HL-60 (cell line): ENCODE results near the gene TMEM98.

ENCODE experiments used
- DNase-seq, 2 experiments: peaks; one replicate each; pipeline ENCODE4 v3.0.0-alpha.2; 2010 to 2020; ENCODE audit warnings: low read depth in 1 of 2, low spot score in 1 of 2
- H3K27ac ChIP-seq: fragments of 250-450 bp; sonication (Bioruptor Pico); replicated peaks from 2 replicates; pipeline ENCODE4 v1.5.1; 2020; ENCODE audit warnings: mild to moderate bottlenecking, moderate library complexity
- H3K27me3 ChIP-seq: fragments of 250-450 bp; sonication (Bioruptor Pico); 2 replicates; pipeline ENCODE4 v1.5.1; 2021; ENCODE audit warnings: mild to moderate bottlenecking, moderate library complexity; ENCODE audit not compliant: insufficient read depth, poor library complexity, severe bottlenecking
- H3K4me3 ChIP-seq: replicated peaks from 2 replicates; pipeline ENCODE4 v1.5.1; 2011; ENCODE audit warnings: mild to moderate bottlenecking, control low read depth, low read length; ENCODE audit not compliant: insufficient read depth
- GABPA ChIP-seq: IDR thresholded peaks from 2 replicates; pipeline ENCODE4 v1.6.1; 2012; ENCODE audit warnings: low read depth
- POLR2AphosphoS5 ChIP-seq: IDR thresholded peaks from 2 replicates; pipeline ENCODE4 v1.6.1; 2012; ENCODE audit warnings: low read depth
- SPI1 ChIP-seq: IDR thresholded peaks from 2 replicates; pipeline ENCODE4 v1.6.1; 2012; ENCODE audit warnings: low read depth, mild to moderate bottlenecking, borderline replicate concordance
- TF ChIP-seq, protein P1 (sequence below): IDR thresholded peaks from one replicate; pipeline ENCODE4 v1.5.1; 2011; ENCODE audit warnings: low read length, control low read depth, inconsistent platforms; ENCODE audit not compliant: insufficient read depth
- TF ChIP-seq, protein P2 (sequence below): IDR thresholded peaks from 2 replicates; pipeline ENCODE4 v1.6.1; 2012; ENCODE audit warnings: low read depth; ENCODE audit not compliant: insufficient replicate concordance

The TMEM98 gene

GRCh38 chr17:32894245-32894644 is 33.7 kb upstream of the TMEM98 start:
- no peak for TF ChIP-seq POLR2AphosphoS5
- TF ChIP-seq SPI1: no peak
- TF ChIP-seq, protein P1, sequence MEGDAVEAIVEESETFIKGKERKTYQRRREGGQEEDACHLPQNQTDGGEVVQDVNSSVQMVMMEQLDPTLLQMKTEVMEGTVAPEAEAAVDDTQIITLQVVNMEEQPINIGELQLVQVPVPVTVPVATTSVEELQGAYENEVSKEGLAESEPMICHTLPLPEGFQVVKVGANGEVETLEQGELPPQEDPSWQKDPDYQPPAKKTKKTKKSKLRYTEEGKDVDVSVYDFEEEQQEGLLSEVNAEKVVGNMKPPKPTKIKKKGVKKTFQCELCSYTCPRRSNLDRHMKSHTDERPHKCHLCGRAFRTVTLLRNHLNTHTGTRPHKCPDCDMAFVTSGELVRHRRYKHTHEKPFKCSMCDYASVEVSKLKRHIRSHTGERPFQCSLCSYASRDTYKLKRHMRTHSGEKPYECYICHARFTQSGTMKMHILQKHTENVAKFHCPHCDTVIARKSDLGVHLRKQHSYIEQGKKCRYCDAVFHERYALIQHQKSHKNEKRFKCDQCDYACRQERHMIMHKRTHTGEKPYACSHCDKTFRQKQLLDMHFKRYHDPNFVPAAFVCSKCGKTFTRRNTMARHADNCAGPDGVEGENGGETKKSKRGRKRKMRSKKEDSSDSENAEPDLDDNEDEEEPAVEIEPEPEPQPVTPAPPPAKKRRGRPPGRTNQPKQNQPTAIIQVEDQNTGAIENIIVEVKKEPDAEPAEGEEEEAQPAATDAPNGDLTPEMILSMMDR: no peak
- H3K27ac ChIP-seq: no peak overlapping the region
- DNase-seq: no peak
- no peak overlapping the region for H3K4me3 ChIP-seq
- peaks cover 5% of the 10 kb centered on the region for H3K27me3 ChIP-seq

GRCh38 chr17:32896647-32897258 is 31.2 kb upstream of the TMEM98 start:
- H3K4me3 ChIP-seq: no peak overlapping the region
- H3K27me3 ChIP-seq: peaks cover 5% of the 10 kb centered on the region
- TF ChIP-seq, protein P1: no peak
- TF ChIP-seq SPI1 (no peak), GABPA (no peak), POLR2AphosphoS5 (no peak)
- TF ChIP-seq, protein P2, sequence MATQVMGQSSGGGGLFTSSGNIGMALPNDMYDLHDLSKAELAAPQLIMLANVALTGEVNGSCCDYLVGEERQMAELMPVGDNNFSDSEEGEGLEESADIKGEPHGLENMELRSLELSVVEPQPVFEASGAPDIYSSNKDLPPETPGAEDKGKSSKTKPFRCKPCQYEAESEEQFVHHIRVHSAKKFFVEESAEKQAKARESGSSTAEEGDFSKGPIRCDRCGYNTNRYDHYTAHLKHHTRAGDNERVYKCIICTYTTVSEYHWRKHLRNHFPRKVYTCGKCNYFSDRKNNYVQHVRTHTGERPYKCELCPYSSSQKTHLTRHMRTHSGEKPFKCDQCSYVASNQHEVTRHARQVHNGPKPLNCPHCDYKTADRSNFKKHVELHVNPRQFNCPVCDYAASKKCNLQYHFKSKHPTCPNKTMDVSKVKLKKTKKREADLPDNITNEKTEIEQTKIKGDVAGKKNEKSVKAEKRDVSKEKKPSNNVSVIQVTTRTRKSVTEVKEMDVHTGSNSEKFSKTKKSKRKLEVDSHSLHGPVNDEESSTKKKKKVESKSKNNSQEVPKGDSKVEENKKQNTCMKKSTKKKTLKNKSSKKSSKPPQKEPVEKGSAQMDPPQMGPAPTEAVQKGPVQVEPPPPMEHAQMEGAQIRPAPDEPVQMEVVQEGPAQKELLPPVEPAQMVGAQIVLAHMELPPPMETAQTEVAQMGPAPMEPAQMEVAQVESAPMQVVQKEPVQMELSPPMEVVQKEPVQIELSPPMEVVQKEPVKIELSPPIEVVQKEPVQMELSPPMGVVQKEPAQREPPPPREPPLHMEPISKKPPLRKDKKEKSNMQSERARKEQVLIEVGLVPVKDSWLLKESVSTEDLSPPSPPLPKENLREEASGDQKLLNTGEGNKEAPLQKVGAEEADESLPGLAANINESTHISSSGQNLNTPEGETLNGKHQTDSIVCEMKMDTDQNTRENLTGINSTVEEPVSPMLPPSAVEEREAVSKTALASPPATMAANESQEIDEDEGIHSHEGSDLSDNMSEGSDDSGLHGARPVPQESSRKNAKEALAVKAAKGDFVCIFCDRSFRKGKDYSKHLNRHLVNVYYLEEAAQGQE: no peak
- no peak overlapping the region for H3K27ac ChIP-seq
- no peak for DNase-seq

GRCh38 chr17:32899236-32900013 is 28.5 kb upstream of the TMEM98 start:
- H3K27ac ChIP-seq: no peak overlapping the region
- peaks cover 5% of the 10 kb centered on the region for H3K27me3 ChIP-seq
- H3K4me3 ChIP-seq: no peak overlapping the region
- no peak for TF ChIP-seq SPI1
- no peak for DNase-seq

DNA sequence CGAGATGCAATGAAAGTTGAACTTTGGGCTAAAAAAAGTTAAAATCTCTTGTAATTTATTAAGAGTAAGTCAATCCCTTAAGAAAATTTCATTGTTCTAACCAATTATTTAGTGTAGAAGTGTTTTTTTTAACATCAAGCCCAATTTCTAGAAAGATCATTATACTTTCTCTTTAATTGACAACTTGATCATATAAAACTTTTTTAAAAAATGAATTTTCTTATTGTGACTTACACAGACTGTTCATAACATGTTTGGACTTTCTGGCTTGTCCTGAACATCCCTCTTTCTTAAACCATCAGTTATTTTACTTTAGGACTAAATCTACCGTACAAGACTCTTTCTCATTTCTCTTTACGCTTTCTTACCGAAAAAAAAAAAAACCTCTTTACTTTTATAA is 26.2 kb upstream of the TMEM98 start:
- peaks cover 8% of the 10 kb centered on the region for H3K27me3 ChIP-seq
- DNase-seq: no peak
- TF ChIP-seq, protein P2: no peak
- TF ChIP-seq, protein P1: no peak
- TF ChIP-seq POLR2AphosphoS5 (no peak), SPI1 (no peak), GABPA (no peak)

More for the DNA sequence above, 26.2 kb upstream of the TMEM98 start:
- no peak overlapping the region for H3K27ac ChIP-seq
- no peak overlapping the region for H3K4me3 ChIP-seq
